Ishikawa (cell line): ENCODE data around the gene DNLZ.
A peak's percentile ranks its signal among the peaks of the same experiment; 100 is the strongest.

Experiments used
- CEBPB ChIP-seq: IDR thresholded peaks from 2 replicates; pipeline ENCODE4 v1.6.1; 2012
- CREB1 ChIP-seq: IDR thresholded peaks from 2 replicates; pipeline ENCODE4 v1.6.1; 2012; ENCODE audit warnings: low read depth
- EGR1 ChIP-seq: IDR thresholded peaks from 2 replicates; pipeline ENCODE4 v1.6.1; 2012
- EP300 ChIP-seq: IDR thresholded peaks from 2 replicates; pipeline ENCODE4 v1.6.1; 2012; ENCODE audit warnings: borderline replicate concordance
- FOXM1 ChIP-seq: IDR thresholded peaks from 2 replicates; pipeline ENCODE4 v1.6.1; 2012; ENCODE audit warnings: low read depth, borderline replicate concordance
- NFIC ChIP-seq: IDR thresholded peaks from 2 replicates; pipeline ENCODE4 v1.6.1; 2012
- RAD21 ChIP-seq: IDR thresholded peaks from 2 replicates; pipeline ENCODE4 v1.6.1; 2012; ENCODE audit warnings: low read depth
- TAF1 ChIP-seq: IDR thresholded peaks from 2 replicates; pipeline ENCODE4 v1.6.1; 2012; ENCODE audit warnings: low read depth, mild to moderate bottlenecking
- TCF12 ChIP-seq: IDR thresholded peaks from 2 replicates; pipeline ENCODE4 v1.6.1; 2012; ENCODE audit warnings: low read depth
- TEAD4 ChIP-seq: IDR thresholded peaks from 2 replicates; pipeline ENCODE4 v1.6.1; 2012
- YY1 ChIP-seq: IDR thresholded peaks from 2 replicates; pipeline ENCODE4 v1.6.1; 2012; ENCODE audit warnings: low read depth
- ZBTB7A ChIP-seq: IDR thresholded peaks from 2 replicates; pipeline ENCODE4 v1.6.1; 2012; ENCODE audit warnings: low read depth
- TF ChIP-seq, protein P1 (sequence below): IDR thresholded peaks from 2 replicates; pipeline ENCODE4 v1.6.1; 2012
- TF ChIP-seq, protein P2 (sequence below): IDR thresholded peaks from 2 replicates; pipeline ENCODE4 v1.6.1; 2012
- TF ChIP-seq, protein P3 (sequence below): IDR thresholded peaks from 2 replicates; pipeline ENCODE4 v1.6.1; 2012; ENCODE audit warnings: low read depth, mild to moderate bottlenecking

The DNLZ gene

DNA sequence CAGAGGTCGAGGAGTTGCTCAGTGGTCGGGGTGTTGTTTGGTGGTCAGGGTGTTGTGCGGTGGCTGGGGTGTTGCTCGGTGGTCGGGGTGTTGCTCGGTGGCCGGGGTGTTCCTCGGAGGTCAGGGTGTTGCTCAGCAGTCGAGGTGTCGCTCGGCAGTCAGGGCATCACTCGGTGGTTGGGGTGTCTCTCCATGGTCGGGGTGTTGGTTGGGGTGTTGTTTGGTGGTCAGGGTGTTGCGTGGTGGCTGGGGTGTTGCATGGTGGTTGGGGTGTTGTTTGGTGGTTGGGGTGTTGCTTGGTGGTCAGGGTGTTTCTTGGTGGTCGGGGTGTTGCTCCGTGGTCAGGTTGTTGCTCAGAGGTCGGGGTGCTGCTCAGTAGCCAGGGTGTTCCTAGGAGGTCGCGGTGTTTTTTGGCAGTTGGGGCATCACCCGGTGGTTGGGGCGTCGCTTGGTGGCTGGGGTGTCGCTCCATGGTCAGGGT lies 47.2 kb downstream of the DNLZ start:
- TF ChIP-seq TEAD4 (no peak), ZBTB7A (no peak), TCF12 (no peak), TAF1 (no peak), NFIC (no peak), EP300 (no peak), EGR1 (no peak), FOXM1 (no peak), CREB1 (no peak), YY1 (no peak), CEBPB (no peak), RAD21 (no peak)
- TF ChIP-seq, protein P1, sequence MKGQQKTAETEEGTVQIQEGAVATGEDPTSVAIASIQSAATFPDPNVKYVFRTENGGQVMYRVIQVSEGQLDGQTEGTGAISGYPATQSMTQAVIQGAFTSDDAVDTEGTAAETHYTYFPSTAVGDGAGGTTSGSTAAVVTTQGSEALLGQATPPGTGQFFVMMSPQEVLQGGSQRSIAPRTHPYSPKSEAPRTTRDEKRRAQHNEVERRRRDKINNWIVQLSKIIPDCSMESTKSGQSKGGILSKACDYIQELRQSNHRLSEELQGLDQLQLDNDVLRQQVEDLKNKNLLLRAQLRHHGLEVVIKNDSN: no peak
- TF ChIP-seq, protein P2, sequence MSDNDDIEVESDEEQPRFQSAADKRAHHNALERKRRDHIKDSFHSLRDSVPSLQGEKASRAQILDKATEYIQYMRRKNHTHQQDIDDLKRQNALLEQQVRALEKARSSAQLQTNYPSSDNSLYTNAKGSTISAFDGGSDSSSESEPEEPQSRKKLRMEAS: no peak
- TF ChIP-seq, protein P3, sequence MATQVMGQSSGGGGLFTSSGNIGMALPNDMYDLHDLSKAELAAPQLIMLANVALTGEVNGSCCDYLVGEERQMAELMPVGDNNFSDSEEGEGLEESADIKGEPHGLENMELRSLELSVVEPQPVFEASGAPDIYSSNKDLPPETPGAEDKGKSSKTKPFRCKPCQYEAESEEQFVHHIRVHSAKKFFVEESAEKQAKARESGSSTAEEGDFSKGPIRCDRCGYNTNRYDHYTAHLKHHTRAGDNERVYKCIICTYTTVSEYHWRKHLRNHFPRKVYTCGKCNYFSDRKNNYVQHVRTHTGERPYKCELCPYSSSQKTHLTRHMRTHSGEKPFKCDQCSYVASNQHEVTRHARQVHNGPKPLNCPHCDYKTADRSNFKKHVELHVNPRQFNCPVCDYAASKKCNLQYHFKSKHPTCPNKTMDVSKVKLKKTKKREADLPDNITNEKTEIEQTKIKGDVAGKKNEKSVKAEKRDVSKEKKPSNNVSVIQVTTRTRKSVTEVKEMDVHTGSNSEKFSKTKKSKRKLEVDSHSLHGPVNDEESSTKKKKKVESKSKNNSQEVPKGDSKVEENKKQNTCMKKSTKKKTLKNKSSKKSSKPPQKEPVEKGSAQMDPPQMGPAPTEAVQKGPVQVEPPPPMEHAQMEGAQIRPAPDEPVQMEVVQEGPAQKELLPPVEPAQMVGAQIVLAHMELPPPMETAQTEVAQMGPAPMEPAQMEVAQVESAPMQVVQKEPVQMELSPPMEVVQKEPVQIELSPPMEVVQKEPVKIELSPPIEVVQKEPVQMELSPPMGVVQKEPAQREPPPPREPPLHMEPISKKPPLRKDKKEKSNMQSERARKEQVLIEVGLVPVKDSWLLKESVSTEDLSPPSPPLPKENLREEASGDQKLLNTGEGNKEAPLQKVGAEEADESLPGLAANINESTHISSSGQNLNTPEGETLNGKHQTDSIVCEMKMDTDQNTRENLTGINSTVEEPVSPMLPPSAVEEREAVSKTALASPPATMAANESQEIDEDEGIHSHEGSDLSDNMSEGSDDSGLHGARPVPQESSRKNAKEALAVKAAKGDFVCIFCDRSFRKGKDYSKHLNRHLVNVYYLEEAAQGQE: no peak

DNA sequence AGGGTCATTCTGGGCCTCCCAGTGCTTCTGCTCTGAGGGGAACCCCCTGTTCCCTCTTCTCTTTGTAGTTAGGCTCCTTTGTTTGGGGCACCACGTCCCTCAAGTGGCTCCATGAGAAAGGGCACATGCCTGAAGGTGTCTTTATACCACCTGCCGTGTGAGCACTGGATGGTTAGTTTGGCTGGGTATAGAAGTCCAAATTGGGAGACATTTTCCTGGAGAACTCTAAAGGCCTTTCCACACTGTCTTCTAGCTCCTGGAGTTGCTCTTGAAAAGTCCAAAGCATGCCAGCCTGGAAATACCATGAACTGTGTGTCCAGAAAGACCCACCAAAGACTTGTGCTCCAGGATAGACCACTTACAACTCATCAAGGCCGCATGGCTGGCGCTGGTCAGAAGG lies 48.6 kb downstream of the DNLZ start:
- TF ChIP-seq YY1 (no peak), ZBTB7A (no peak), TCF12 (no peak), NFIC (no peak)

DNA sequence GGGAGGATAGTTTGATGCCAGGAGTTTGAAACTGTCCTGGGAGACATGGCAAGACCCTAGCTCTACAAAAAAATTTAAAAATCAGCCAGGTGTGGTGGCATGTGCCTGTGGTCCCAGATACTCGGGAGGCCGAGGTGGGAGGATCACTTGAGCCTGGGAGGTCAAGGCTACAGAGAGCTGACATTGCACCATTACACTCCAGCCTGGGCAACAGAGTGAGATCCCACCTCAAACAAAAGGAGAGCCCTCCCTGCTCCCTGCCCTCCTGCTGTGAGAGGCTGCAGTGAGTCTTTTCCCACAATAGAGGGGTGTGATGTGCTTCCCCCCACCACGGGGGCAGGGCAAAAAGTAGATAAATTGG lies 49.5 kb downstream of the DNLZ start:
- TF ChIP-seq YY1 (no peak), TAF1 (no peak)

DNA sequence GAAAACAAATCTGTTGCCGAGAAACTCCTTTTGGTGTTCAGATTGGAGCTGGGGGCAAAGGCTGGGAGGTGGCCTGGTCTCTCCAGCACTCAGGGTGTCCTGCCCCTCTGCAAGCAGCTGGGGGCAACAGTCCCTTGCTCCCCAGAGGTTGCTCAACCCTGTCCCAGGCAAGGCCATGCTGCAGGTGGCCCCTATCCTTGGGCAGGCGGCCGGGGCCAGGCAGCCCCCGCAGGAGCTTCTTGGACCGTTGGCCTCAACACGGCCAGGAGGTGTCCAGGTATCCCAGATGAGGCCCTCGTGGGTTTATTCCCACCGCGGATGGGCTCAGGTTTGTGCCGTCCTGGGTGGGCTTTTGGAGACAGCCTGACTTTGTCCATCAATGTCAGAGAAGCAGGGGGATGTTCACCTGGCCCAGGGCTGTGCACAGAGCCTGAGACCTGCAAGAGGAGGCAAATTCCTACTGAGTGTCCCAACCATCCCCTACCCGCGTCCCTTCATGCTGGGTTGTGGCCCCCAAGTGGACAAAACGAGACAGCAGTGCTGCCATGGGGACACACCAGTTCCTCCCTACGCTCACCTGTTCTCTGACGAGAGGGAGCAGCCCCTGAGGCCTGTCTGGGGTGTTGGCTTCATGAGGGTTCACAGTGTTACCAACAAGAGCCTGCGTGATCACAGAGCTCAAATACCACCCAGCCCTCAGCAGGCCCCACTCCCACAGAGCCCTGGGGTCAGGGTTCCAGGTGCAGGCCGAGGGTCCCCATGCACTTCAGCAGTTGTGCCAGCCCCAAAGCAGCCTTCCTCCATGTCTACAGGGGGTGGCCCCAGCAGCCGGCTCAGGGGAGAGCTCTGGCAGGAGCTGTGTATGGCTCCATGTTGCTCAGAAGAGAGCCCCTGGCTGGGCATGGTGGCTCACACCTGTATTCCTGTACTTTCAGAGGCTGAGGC lies 50.2 kb downstream of the DNLZ start:
- TF ChIP-seq TEAD4: no peak
- TF ChIP-seq CREB1: no peak
- no peak for TF ChIP-seq EGR1
- TF ChIP-seq RAD21: no peak
- TF ChIP-seq CEBPB: no peak
- no peak for TF ChIP-seq NFIC
- TF ChIP-seq EP300: no peak
- no peak for TF ChIP-seq ZBTB7A
- TF ChIP-seq TCF12: no peak

DNA sequence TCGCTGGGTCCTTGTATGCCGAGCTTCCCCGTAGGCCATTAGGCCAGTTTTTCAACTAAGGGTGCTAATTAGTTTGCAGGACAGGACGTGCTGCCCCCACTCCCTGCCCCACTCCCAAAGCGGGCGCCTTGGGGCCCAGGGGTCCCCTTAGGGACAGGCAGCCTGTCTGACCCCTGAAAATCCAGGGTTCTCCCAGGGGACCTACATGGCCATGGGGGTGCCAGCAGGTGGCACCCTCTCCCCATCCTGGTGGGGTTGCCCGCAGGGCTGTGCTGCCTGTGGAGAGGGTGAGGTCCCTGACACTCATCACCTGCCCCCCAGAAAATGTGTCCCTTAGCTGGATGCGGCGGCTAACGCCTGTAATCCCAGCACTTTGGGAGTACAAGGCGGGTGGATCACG lies 51.1 kb downstream of the DNLZ start:
- TF ChIP-seq RAD21 (peak; percentile 80; the same call in 1 of the 2 replicates), NFIC (no peak)

DNA sequence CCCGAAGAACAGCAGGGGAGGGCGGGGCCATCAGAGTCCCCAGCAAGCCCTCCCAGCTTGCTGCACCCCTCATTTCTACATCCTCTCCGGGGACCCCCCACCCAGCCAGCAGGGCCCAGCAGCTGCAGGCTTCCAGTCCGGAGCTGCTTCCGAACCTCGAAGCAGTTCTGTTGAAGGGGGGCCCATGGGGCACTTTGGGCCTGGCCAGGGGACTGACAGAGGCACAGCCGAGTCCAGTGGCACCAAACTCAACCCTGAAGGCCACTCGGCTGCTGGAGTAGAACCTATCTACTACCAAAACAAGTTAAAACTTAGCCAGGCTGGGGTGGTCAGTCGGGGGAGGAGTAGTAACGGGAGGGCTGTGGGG lies 51.6 kb downstream of the DNLZ start:
- TF ChIP-seq TEAD4 (no peak), RAD21 (no peak), CEBPB (no peak)
- TF ChIP-seq, protein P1: no peak
- TF ChIP-seq, protein P3: no peak
